ENCODE results near the gene SPEG.

The SPEG gene

GRCh38 chr2:219499555-219499954 is 64.9 kb downstream of the SPEG start:
- no peak for DNase-seq

GRCh38 chr2:219500135-219500534 is 65.5 kb downstream of the SPEG start:
- no peak for DNase-seq

GRCh38 chr2:219501849-219502248 is 67.2 kb downstream of the SPEG start:
- no peak for DNase-seq

- no peak for DNase-seq
Observed at GRCh38 chr2:219502618-219503017, 68.0 kb downstream of the SPEG start.

- DNase-seq: no peak
Observed at GRCh38 chr2:219505585-219505984, 70.9 kb downstream of the SPEG start.

GRCh38 chr2:219506153-219506801 is 71.6 kb downstream of the SPEG start:
- no peak for DNase-seq

- DNase-seq: no peak
Observed at GRCh38 chr2:219506802-219507526, 72.3 kb downstream of the SPEG start.

- no peak for DNase-seq
Observed at GRCh38 chr2:219507581-219508443, 73.2 kb downstream of the SPEG start.

- no peak for DNase-seq
Observed at GRCh38 chr2:219508444-219508734, 73.7 kb downstream of the SPEG start.

- no peak for DNase-seq
Observed at GRCh38 chr2:219508971-219509779, 74.5 kb downstream of the SPEG start.

GRCh38 chr2:219509780-219510511 is 75.3 kb downstream of the SPEG start:
- DNase-seq: peak; percentile 34 to 41

- DNase-seq: no peak
Observed at GRCh38 chr2:219510512-219511135, 76.0 kb downstream of the SPEG start.

GRCh38 chr2:219511547-219512325 is 77.1 kb downstream of the SPEG start:
- DNase-seq: no peak

- no peak for DNase-seq
Observed at GRCh38 chr2:219512524-219513216, 78.0 kb downstream of the SPEG start.

- no peak for DNase-seq
Observed at GRCh38 chr2:219513787-219514186, 79.1 kb downstream of the SPEG start.

- no peak for DNase-seq
Observed at GRCh38 chr2:219514196-219514761, 79.6 kb downstream of the SPEG start, which contains the start of gene ASIC4. Gene ASIC4, plus strand, starts transcription at chr2:219514482. Its CDS starts 243 bp downstream, at chr2:219514725.

- DNase-seq: no peak
Observed at GRCh38 chr2:219514836-219515235, 80.2 kb downstream of the SPEG start.

GRCh38 chr2:219515874-219516629 is 81.4 kb downstream of the SPEG start:
- DNase-seq: no peak

- DNase-seq: no peak
Observed at GRCh38 chr2:219516888-219517287, 82.2 kb downstream of the SPEG start.
